ENCODE measurements around the gene ALX4.

The ALX4 gene

DNA sequence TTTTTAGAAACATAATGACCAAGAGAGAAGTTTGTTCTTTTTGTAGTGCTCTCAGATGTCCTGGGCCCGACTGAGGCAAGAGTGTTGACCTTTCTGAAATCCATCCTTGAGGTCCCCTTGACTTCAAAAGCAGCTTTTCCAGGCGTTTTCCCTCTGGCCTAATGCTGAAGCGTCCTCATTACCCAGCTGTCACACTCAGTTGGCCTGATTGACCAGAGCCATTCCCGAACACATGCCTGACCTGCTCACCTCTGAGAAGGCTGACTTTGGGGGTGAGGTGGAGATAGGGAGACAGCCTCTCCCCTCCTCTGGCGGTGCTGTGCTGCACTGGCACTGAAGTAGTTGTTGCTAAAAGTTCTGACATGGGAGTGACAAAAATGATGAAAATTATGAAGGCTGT is 66.9 kb downstream of the ALX4 start:
- DNase-seq = no peak

- peak; percentile 61 for DNase-seq
These were observed 68.1 kb downstream of the ALX4 start for GRCh38 chr11:44241851-44242250.

DNA sequence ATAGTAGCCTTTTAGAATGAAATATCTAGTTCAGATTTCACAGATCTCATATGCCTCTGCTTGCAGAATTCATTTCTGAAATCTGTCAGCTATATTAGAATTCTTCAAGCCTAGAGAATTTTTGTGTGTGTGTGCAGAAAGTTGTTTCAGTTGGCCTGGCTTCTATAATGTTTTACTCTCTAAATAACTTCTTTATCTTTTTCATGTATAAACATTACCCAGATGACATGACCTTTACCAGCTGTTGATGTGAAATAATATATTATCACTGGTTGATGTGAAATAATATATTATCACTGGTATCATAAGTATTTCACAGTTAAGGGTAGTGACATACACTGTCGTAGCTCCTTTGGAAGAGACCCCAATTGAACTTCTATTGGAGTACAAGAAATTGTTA is 72.8 kb downstream of the ALX4 start:
- no peak for DNase-seq

DNA sequence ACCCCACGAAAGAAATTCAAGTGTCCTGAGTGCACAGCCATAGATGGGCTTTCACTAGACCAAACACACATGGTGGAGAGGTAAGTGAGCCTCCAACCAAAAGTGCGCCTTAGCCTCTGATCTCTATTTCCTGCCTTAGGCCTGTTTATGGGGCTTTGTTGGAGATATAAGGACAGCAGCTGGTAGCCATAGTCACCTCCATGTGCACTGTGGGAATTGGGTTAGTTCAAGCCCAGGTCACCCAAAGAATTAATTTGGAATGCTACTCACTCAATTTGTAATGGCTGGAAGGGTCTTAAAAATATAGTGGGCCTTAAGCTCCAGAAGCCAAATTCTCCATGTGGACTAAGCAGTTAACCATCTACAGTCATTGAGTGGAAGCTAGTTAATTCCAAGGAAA is 73.6 kb downstream of the ALX4 start:
- no peak for DNase-seq

DNA sequence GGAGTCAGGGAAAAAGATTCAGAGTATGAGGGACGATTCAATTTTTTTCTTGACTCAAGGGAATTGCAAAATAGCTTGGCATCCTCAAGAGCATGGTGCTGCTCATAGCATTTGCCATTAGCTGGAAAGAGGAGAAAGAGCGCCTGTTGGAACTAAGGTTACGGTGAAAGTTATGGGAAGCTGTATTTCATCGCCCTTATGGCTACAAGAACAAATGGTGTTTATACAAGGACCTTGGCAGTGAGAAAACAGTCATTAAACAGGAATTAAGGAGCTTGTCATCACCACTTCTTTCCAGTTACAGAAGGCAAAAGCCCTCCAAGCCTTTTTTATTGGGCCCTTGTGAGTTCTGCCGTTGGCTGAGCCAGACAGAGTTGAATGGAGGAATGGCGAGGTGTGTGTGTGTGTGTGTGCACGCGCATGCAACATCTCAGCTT is 74.2 kb downstream of the ALX4 start:
- DNase-seq = no peak

DNA sequence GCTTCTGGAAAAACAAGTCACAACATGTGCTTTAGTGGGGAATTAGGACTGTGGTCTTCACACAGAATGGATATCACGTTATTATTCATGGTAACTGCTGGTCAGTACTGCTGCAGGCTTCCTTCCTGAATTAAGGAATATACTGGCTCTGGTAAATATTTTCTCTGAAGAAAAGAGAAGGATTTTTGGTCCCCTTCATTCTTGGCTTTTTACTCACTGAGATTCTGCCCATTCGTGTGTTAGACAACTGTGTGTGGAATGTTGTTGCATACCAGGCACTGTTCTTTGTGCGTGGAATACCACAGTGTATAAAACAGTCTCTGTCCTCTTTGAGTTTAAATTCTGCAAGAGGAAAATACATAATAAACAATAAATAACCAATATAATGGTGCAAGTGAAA is 80.3 kb downstream of the ALX4 start:
- DNase-seq = no peak

DNA sequence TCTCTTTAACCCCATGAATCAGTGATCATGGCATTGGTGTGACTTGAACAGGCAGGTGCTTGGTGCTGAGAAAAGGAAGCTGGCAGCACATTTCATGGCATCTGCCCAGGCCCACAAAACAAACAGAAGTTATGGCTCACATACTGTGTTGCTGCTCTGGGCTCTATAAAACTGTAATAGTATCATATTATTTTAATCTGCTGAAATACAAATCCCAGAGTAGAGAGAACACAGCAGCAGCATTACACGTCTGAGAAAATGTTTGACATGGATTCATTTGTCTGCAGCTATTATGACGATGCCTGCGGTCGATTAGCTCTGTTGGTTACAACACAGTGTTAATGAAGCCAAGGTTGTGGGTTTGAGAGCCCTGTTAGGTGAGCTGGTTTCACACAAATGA is 80.8 kb downstream of the ALX4 start:
- DNase-seq = no peak

- DNase-seq = no peak
These were observed 81.6 kb downstream of the ALX4 start for GRCh38 chr11:44228379-44228778.

- DNase-seq = no peak
These were observed 83.0 kb downstream of the ALX4 start for GRCh38 chr11:44226945-44227344.

DNA sequence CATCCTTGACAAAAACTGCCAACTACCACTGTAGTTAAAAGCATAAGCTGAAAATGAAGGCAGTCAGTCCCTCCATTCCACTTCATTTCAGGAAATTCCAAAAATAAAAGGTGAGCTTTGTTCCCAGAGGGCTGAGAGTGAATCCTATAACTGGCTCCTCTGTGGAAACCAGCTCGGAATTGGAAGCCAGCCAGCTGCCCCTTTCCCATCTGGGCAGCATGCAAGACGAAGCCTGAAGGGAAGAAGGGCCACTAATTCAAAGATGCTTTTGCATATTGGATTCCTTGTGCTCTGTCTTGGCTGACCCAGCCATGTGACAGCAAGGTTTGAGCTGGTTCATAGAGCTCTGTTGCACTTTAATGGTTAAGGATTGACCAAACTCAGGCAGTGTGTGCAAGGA is 83.4 kb downstream of the ALX4 start:
- no peak for DNase-seq

DNA sequence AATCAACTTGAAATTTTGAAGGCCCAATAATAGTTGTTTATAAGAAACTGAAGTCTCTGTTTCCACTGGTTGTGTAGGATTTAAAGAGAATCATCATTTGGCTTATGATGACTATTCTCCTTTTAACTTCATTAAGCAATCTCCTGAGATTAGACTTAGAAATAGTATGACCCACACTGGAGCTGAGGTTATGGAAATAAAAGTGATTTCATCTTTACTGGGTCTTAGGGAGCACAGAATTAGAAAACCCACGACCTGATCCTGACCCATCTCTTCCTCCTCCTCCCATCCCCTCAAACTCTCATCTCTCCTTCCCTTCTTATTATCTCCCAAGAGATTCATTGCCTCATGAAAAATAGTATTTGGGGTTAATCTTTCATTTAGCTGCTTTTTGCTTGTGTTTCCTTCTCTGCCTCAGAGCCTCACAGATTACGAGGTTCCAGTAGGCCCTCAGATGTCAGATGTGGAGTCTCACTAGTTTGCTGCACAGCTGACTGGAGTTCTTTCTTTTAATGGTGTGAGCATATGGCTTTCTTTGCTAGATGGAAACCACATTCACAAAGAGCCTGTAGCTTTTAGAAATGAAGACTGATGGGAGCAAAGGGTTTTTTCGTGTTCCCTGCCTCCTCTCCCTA is 85.0 kb downstream of the ALX4 start:
- DNase-seq = no peak

DNA sequence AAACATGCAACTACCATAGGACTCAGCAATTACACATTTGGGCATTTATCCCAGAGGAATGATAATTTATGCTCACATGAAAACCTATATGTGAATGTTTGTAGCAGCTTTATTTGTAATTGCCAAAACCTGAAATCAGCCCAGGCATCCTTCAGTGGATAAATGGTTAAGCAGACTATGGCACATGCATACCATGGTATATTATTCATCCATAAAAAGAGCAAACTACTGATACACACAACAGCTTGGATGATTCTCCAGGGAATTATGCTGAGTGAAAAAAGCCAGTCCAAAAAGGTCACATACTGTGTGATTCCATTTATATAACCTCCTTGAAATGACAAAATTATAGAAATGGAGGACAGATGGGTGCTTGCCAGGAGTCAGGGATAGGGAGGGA is 86.7 kb downstream of the ALX4 start:
- no peak for DNase-seq

DNA sequence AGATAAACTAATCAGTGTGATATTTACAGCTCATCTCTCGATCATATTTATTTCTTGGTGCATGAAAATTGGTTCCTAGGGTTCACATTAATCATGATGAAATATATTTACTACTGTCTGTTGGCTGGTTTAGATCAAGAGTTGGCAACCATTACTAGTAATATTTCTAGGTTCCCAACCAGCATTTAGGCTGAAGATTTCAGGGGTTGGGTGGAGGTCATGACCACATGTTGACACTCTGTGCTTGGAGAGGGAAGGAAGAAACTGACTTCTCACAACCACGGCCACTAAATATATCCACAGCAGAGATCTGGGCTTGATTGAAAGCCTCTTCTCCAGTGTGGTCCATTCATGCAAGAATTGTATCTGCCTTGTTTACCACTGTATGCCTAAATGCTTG is 87.9 kb downstream of the ALX4 start:
- DNase-seq = no peak

DNA sequence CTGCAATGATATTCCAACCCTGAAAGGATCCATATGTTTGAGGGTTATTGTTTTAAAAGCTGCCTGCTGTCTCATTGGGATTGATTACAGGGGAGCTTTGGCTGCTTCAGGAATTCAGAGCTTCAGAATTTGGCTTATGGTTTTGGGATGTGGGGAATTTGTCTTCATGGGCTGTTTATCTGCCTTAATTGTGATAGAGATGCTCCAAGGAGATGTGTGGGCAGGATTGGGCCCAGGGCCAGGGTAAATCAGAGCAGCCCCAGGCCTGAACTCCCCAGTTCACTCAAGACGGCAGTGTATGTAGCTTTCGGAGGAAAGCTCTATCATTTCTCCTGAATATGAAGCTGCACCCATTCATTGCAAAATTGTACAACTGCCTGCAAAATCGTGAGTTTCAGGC is 88.5 kb downstream of the ALX4 start:
- DNase-seq = no peak

- no peak for DNase-seq
These were observed 89.8 kb downstream of the ALX4 start for GRCh38 chr11:44219830-44220796.

- no peak for DNase-seq
These were observed 92.5 kb downstream of the ALX4 start for GRCh38 chr11:44217432-44217831.

- no peak for DNase-seq
These were observed 96.8 kb downstream of the ALX4 start for GRCh38 chr11:44213148-44213547.

DNA sequence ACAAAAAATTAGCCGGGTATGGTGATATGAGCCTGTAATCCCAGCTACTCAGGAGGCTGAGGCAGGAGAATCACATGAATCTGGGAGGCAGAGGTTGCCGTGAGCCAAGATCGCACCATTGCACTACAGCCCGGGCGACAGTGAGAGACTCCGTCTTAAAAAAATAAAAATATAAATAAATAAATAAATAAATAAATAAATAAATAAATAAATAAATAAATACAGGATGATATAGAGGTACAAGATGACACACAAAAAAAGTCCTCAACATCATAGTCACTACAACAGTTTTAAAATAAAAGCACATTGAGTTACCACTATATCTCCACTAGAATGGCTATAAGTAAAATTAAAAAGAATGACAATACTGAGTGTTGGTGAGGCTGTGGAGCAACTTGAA is 97.8 kb downstream of the ALX4 start:
- no peak for DNase-seq
